Measurements from ENCODE around the gene FOLR2. TPM values are rescaled to one million over a fixed set of nuclear protein-coding genes. Genes with fewer than 3 reads are reported as not detected.
"Not testable (repeated sequence)": the region's sequence is repeated elsewhere in the genome, so short reads cannot be mapped to it uniquely, and the experiment has no call there.

FOLR2 gene
- total and polyA plus RNA-seq, 5 donors from 2014 or later: 0.26 TPM; not detected in 4

GRCh38 chr11:72260574-72260973, 44.0 kb downstream of the FOLR2 start:
- no peaks in the 10 kb centered on the region for H3K4me1 ChIP-seq (ENCODE audit: control insufficient read depth, insufficient read depth, low read length, poor library complexity, severe bottlenecking)
- H3K9me3 Mint-ChIP-seq: no peaks in the 10 kb centered on the region
- H3K4me3 ChIP-seq (ENCODE audit: low read depth, low read length): no peak overlapping the region
- peaks cover 31% of the 10 kb centered on the region for H3K27me3 Mint-ChIP-seq
- ATAC-seq (ENCODE audit: low read depth in 2 of 2) (no peak), DNase-seq (no peak)
- no peak overlapping the region for H3K27ac ChIP-seq (ENCODE audit: insufficient read depth, low read length, poor library complexity, severe bottlenecking)
- no peak overlapping the region for H3K27ac Mint-ChIP-seq
- H3K4me3 Mint-ChIP-seq: no peak overlapping the region
- H3K9me3 ChIP-seq (ENCODE audit: control insufficient read depth in 2 of 2, low read length in 2 of 2): no peaks in the 10 kb centered on the region
- no peaks in the 10 kb centered on the region for H3K36me3 Mint-ChIP-seq
- no peaks in the 10 kb centered on the region for H3K36me3 ChIP-seq (ENCODE audit: control insufficient read depth, insufficient read depth, low read length)
- peaks cover 5% of the 10 kb centered on the region for H3K27me3 ChIP-seq (ENCODE audit: control insufficient read depth, insufficient read depth, low read length)
- H3K4me1 Mint-ChIP-seq: peaks cover 0 to 2% (median 0%) of the 10 kb centered on the region in 4 donors

GRCh38 chr11:72263361-72263760, 46.8 kb downstream of the FOLR2 start:
- Histone ChIP-seq H3K4me3 (ENCODE audit: low read depth, low read length) (no peak overlapping the region), H3K9me3 (ENCODE audit: control insufficient read depth in 2 of 2, low read length in 2 of 2) (no peaks in the 10 kb centered on the region), H3K27me3 (ENCODE audit: control insufficient read depth, insufficient read depth, low read length) (peaks cover 8% of the 10 kb centered on the region), H3K27ac (ENCODE audit: insufficient read depth, low read length, poor library complexity, severe bottlenecking) (no peak overlapping the region), H3K36me3 (ENCODE audit: control insufficient read depth, insufficient read depth, low read length) (no peaks in the 10 kb centered on the region), H3K4me1 (ENCODE audit: control insufficient read depth, insufficient read depth, low read length, poor library complexity, severe bottlenecking) (no peaks in the 10 kb centered on the region)
- ATAC-seq (ENCODE audit: low read depth in 2 of 2): no peak
- Mint-ChIP-seq H3K9me3 (no peaks in the 10 kb centered on the region), H3K36me3 (no peaks in the 10 kb centered on the region), H3K27ac (no peak overlapping the region), H3K4me1 (peaks cover 0 to 2% (median 0%) of the 10 kb centered on the region in 4 donors), H3K27me3 (peaks cover 42% of the 10 kb centered on the region), H3K4me3 (no peak overlapping the region)
- no peak for DNase-seq

- Mint-ChIP-seq H3K4me1 (peaks cover 0 to 6% (median 3%) of the 10 kb centered on the region in 4 donors), H3K9me3 (no peaks in the 10 kb centered on the region), H3K27me3 (peaks cover 44% of the 10 kb centered on the region), H3K27ac (peak overlapping the region in 1 of 3 donors; percentile 62), H3K4me3 (no peak overlapping the region), H3K36me3 (peaks cover 3% of the 10 kb centered on the region)
- ATAC-seq (ENCODE audit: low read depth in 2 of 2): no peak
- Histone ChIP-seq H3K27ac (ENCODE audit: insufficient read depth, low read length, poor library complexity, severe bottlenecking) (no peak overlapping the region), H3K4me3 (ENCODE audit: low read depth, low read length) (no peak overlapping the region), H3K27me3 (ENCODE audit: control insufficient read depth, insufficient read depth, low read length) (peaks cover 7% of the 10 kb centered on the region), H3K36me3 (ENCODE audit: control insufficient read depth, insufficient read depth, low read length) (no peaks in the 10 kb centered on the region), H3K4me1 (ENCODE audit: control insufficient read depth, insufficient read depth, low read length, poor library complexity, severe bottlenecking) (no peaks in the 10 kb centered on the region), H3K9me3 (ENCODE audit: control insufficient read depth in 2 of 2, low read length in 2 of 2) (no peaks in the 10 kb centered on the region)
- no peak for DNase-seq
Measured at GRCh38 chr11:72265951-72266350, 49.4 kb downstream of the FOLR2 start.

- H3K4me3 ChIP-seq (ENCODE audit: low read depth, low read length); ATAC-seq (ENCODE audit: low read depth in 2 of 2); H3K4me1 ChIP-seq (ENCODE audit: control insufficient read depth, insufficient read depth, low read length, poor library complexity, severe bottlenecking); H3K4me3 Mint-ChIP-seq; DNase-seq; H3K36me3 ChIP-seq (ENCODE audit: control insufficient read depth, insufficient read depth, low read length); H3K9me3 Mint-ChIP-seq; H3K4me1 Mint-ChIP-seq; H3K36me3 Mint-ChIP-seq; H3K9me3 ChIP-seq (ENCODE audit: control insufficient read depth in 2 of 2, low read length in 2 of 2); H3K27ac ChIP-seq (ENCODE audit: insufficient read depth, low read length, poor library complexity, severe bottlenecking); H3K27me3 ChIP-seq (ENCODE audit: control insufficient read depth, insufficient read depth, low read length); H3K27ac Mint-ChIP-seq: not testable (repeated sequence)
- peaks cover 44% of the 10 kb centered on the region for H3K27me3 Mint-ChIP-seq
Measured at GRCh38 chr11:72266960-72267359, 50.4 kb downstream of the FOLR2 start.

GRCh38 chr11:72267956-72268617, 51.5 kb downstream of the FOLR2 start:
- no peak for DNase-seq
- no peak overlapping the region for H3K27ac Mint-ChIP-seq
- Histone ChIP-seq H3K4me1 (ENCODE audit: control insufficient read depth, insufficient read depth, low read length, poor library complexity, severe bottlenecking) (no peaks in the 10 kb centered on the region), H3K36me3 (ENCODE audit: control insufficient read depth, insufficient read depth, low read length) (no peaks in the 10 kb centered on the region), H3K9me3 (ENCODE audit: control insufficient read depth in 2 of 2, low read length in 2 of 2) (no peaks in the 10 kb centered on the region), H3K4me3 (ENCODE audit: low read depth, low read length) (no peak overlapping the region), H3K27me3 (ENCODE audit: control insufficient read depth, insufficient read depth, low read length) (peaks cover 7% of the 10 kb centered on the region), H3K27ac (ENCODE audit: insufficient read depth, low read length, poor library complexity, severe bottlenecking) (no peak overlapping the region)
- no peaks in the 10 kb centered on the region for H3K9me3 Mint-ChIP-seq
- peaks cover 38% of the 10 kb centered on the region for H3K27me3 Mint-ChIP-seq
- peaks cover 0 to 6% (median 2%) of the 10 kb centered on the region in 4 donors for H3K4me1 Mint-ChIP-seq
- ATAC-seq (ENCODE audit: low read depth in 2 of 2): no peak
- peaks cover 3% of the 10 kb centered on the region for H3K36me3 Mint-ChIP-seq
- H3K4me3 Mint-ChIP-seq: peak overlapping the region in 1 of 4 donors; percentile 29

Other genes starting within 250 kb of the FOLR2 start
- gene IL18BP, start 217.9 kb upstream of the FOLR2 start, total RNA-seq: 22.8 TPM
- gene IL18BP, start 217.9 kb upstream of the FOLR2 start, polyA plus RNA-seq: 10 to 100 TPM; 10.4 to 19.1 (median 12.5) TPM
- 272 TPM for gene NUMA1, start 136.3 kb upstream of the FOLR2 start, total RNA-seq
- 10 to 100 TPM; 14.0 to 27.2 (median 20.5) TPM for gene NUMA1, start 136.3 kb upstream of the FOLR2 start, polyA plus RNA-seq
- gene LRRC51, start 135.9 kb upstream of the FOLR2 start, total RNA-seq: 1.5 TPM
- gene LRRC51, start 135.9 kb upstream of the FOLR2 start, polyA plus RNA-seq: 1 to 10 TPM; 2.8 to 9.4 (median 6.3) TPM
- gene LAMTOR1, start 113.5 kb upstream of the FOLR2 start, total RNA-seq: 48.5 TPM
- 100 to 1,000 TPM in 3 of 4 donors, 10 to 100 TPM in 1; 69.2 to 116 (median 102) TPM for gene LAMTOR1, start 113.5 kb upstream of the FOLR2 start, polyA plus RNA-seq
- not detected for gene TOMT, start 110.9 kb upstream of the FOLR2 start, total RNA-seq
- not detected for gene TOMT, start 110.9 kb upstream of the FOLR2 start, polyA plus RNA-seq
- 46.3 TPM for gene ANAPC15, start 104.1 kb upstream of the FOLR2 start, total RNA-seq
- gene ANAPC15, start 104.1 kb upstream of the FOLR2 start, polyA plus RNA-seq: 100 to 1,000 TPM in 2 of 4 donors, 10 to 100 TPM in 2; 86.1 to 103 (median 98.4) TPM
- gene FOLR3, start 81.1 kb upstream of the FOLR2 start, total RNA-seq: not detected
- under 1 TPM in 1 of 4 donors, not detected in 3; 0.32 TPM for gene FOLR3, start 81.1 kb upstream of the FOLR2 start, polyA plus RNA-seq
- not detected for gene FOLR1, start 24.7 kb upstream of the FOLR2 start, total RNA-seq
- not detected for gene FOLR1, start 24.7 kb upstream of the FOLR2 start, polyA plus RNA-seq
- 101 TPM for gene INPPL1, start 8.0 kb downstream of the FOLR2 start, total RNA-seq
- gene INPPL1, start 8.0 kb downstream of the FOLR2 start, polyA plus RNA-seq: 1 to 10 TPM; 3.6 to 4.5 (median 4.2) TPM
- gene PHOX2A, start 27.4 kb downstream of the FOLR2 start, total RNA-seq: not detected
- gene PHOX2A, start 27.4 kb downstream of the FOLR2 start, polyA plus RNA-seq: not detected
- gene CLPB, start 217.7 kb downstream of the FOLR2 start, total RNA-seq: 14.7 TPM
- gene CLPB, start 217.7 kb downstream of the FOLR2 start, polyA plus RNA-seq: 1 to 10 TPM; 3.8 to 8.0 (median 5.0) TPM